Adrenal gland (tissue), 12 donors: ENCODE data around the gene DDX21. TPM values are rescaled to one million over a fixed set of nuclear protein-coding genes. Genes with fewer than 3 reads are reported as not detected.
"Not testable (repeated sequence)": the region's sequence is repeated elsewhere in the genome, so short reads cannot be mapped to it uniquely, and the experiment has no call there.

Experiments used
- DNase-seq, 7 donors: peaks; one replicate each; pipeline ENCODE4 v3.0.0-alpha.2; 2019 to 2020
- H3K27ac ChIP-seq, 5 donors: fragments of 200-600 bp; sonication (generic) in 4 of 5; 1 replicate in 3 of 5; 2 replicates in 2 of 5; pipeline versions ENCODE4 v1.5.1 to v1.8.0; 2016 to 2020; ENCODE audit warnings: mild to moderate bottlenecking in 1 of 5
- H3K27me3 ChIP-seq: fragments of 200-600 bp; 2 replicates; pipeline ENCODE4 v1.8.0; 2021
- H3K36me3 ChIP-seq, 2 donors: fragments of 200-600 bp; replicated peaks in 1 of 2; 1 replicate in 1 of 2; 2 replicates in 1 of 2; pipeline versions ENCODE4 v1.5.1 to v1.8.0; 2018 to 2022
- H3K4me1 ChIP-seq, 2 donors: fragments of 200-600 bp; replicated peaks in 1 of 2; 1 replicate in 1 of 2; 2 replicates in 1 of 2; pipeline versions ENCODE4 v1.5.1 to v1.8.0; 2018 to 2021
- H3K4me3 ChIP-seq, 4 donors: fragments of 200-600 bp; sonication (generic) in 3 of 4; one replicate each; pipeline ENCODE4 v1.5.1; 2016 to 2018
- H3K9me3 ChIP-seq, 3 donors: fragments of 200-600 bp; sonication (generic) in 1 of 3; replicated peaks in 1 of 3; 1 replicate in 2 of 3; 2 replicates in 1 of 3; pipeline versions ENCODE4 v1.5.1 to v1.8.0; 2016 to 2021
- CTCF ChIP-seq, 6 experiments: fragments of 450-650 bp in 4 of 6; fragments of 200-600 bp in 2 of 6; sonication (generic) in 1 of 6; IDR thresholded peaks; 1 replicate in 5 of 6; 2 replicates in 1 of 6; pipeline versions ENCODE4 v1.5.1 to v1.8.0; 2016 to 2021; ENCODE audit warnings: antibody characterized with exemption in 6 of 6, mild to moderate bottlenecking in 2 of 6, moderate library complexity in 1 of 6
- POLR2A ChIP-seq, 2 donors: fragments of 450-650 bp; IDR thresholded peaks; one replicate each; pipeline ENCODE4 v1.6.1; 2017; ENCODE audit warnings: antibody characterized with exemption in 2 of 2, mild to moderate bottlenecking in 2 of 2, moderate library complexity in 1 of 2
- WGBS, 4 donors: extraction: QIAGEN DNeasy Blood & Tissue Kit in 2 of 4; methylation state at CpG; one replicate each; pipeline versions ENCODE4 v1.1.5 to v1.1.7; 2013 to 2017; 5-methylcytosine and 5-hydroxymethylcytosine counted together
- intact Hi-C, 2 donors: fragments of 100-400 bp; cut with DNase I; formaldehyde crosslinking; loops; one replicate each; pipeline versions ENCODE4 v1.14.1 to v1.15.0; 2022 to 2023
- polyA plus RNA-seq, 3 donors: library from polyadenylated mRNA; stranded (reverse); fragments of 200-250 nt in 2 of 3; fragments of 350-450 nt in 1 of 3; fragmentation: Illumina TruSeq in 1 of 3; extraction: RNeasy Lipid Tissue Mini Kit (QIAGEN cat#74804) in 1 of 3; gene quantifications; one replicate each; pipeline ENCODE4 v1.2.3, GENCODE V29; 2013 to 2014
- total RNA-seq, 9 donors: library from RNA; depleted of rRNA in 4 of 9; stranded (reverse); fragments of >200 nt in 4 of 9; fragments of 120-200 nt in 1 of 9; fragmentation: NEBNext Ultra II Directional in 1 of 9; extraction: Animal tissue kit (Norgen Biotek cat#: 25700) in 1 of 9; gene quantifications; one replicate each; pipeline versions ENCODE4 v1.1.0 to v1.2.4, GENCODE V29; 2013 to 2023
- donor health status: healthy with polysubstance abuse.
- donor health status: Bipolar disorder and iron deficiency.
- donor health status: DM: yes; HTN: yes; CAD: no.
- donor health status: DM: no; HTN: no; CAD: no.
- donor health status: DM: no; HTN: no; CAD: no.
- donor health status: DM: yes; HTN: yes; CAD: no.

DDX21 gene
- total and polyA plus RNA-seq, 12 donors: 14.2 to 89.0 (median 40.0) TPM

- Histone ChIP-seq H3K27me3 (no peaks in the 10 kb centered on the region), H3K9me3 (no peaks in the 10 kb centered on the region), H3K4me1 (no peaks in the 10 kb centered on the region), H3K36me3 (peaks cover 0 to 56% of the 10 kb centered on the region in 2 donors), H3K4me3 (no peak overlapping the region), H3K27ac (no peak overlapping the region)
- intact Hi-C loops: no loop called here
- no peak for TF ChIP-seq POLR2A (IDR thresholded peaks at IDR 0.05)
- TF ChIP-seq CTCF (IDR thresholded peaks at IDR 0.05): no peak
- no peak for DNase-seq
Observed at GRCh38 chr10:68934994-68935393, 21.0 kb upstream of the DDX21 start.

DNA sequence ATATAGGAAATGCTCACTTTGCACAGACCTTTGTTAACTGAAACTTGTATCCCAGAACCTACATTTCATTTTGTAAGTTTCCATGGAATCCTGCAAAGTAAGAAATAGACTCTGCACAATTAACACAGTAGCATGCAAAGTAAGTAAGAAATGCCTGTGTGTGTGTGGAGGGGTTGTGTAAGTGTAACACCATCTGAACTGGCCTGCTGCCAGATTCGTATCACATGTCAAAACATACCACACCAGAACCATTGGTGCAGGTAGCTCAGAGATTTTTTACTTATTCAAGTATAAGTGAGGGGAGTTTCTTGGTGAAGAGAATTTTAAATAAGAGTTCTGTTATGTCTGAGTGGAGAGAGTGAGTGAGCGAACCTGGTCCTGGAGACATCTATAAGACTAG lies 17.9 kb upstream of the DDX21 start:
- no peaks in the 10 kb centered on the region for H3K27me3 ChIP-seq
- H3K36me3 ChIP-seq: peaks cover 0 to 57% of the 10 kb centered on the region in 2 donors
- H3K27ac ChIP-seq: no peak overlapping the region
- 63 to 71% (median 67%) methylated on average over 2 of the region's 2 CpGs for WGBS, 4 donors
- H3K4me3 ChIP-seq: no peak overlapping the region
- TF ChIP-seq POLR2A (IDR thresholded peaks at IDR 0.05) (no peak), CTCF (IDR thresholded peaks at IDR 0.05) (no peak)
- no peaks in the 10 kb centered on the region for H3K4me1 ChIP-seq
- intact Hi-C loops: no loop called here
- peak in 2 of 7 donors; percentile 29 to 45 for DNase-seq
- no peaks in the 10 kb centered on the region for H3K9me3 ChIP-seq

GRCh38 chr10:68938884-68939283 lies 17.1 kb upstream of the DDX21 start:
- H3K36me3 ChIP-seq: peaks cover 0 to 61% of the 10 kb centered on the region in 2 donors
- no peaks in the 10 kb centered on the region for H3K27me3 ChIP-seq
- WGBS, 4 donors: 90 to 96% (median 94%) methylated on average over 2 of the region's 2 CpGs
- no peak for DNase-seq
- intact Hi-C loops: no loop called here
- H3K27ac ChIP-seq: no peak overlapping the region
- no peak for TF ChIP-seq POLR2A (IDR thresholded peaks at IDR 0.05)
- TF ChIP-seq CTCF (IDR thresholded peaks at IDR 0.05): no peak
- no peaks in the 10 kb centered on the region for H3K4me1 ChIP-seq
- H3K9me3 ChIP-seq: no peaks in the 10 kb centered on the region
- no peak overlapping the region for H3K4me3 ChIP-seq

DNA sequence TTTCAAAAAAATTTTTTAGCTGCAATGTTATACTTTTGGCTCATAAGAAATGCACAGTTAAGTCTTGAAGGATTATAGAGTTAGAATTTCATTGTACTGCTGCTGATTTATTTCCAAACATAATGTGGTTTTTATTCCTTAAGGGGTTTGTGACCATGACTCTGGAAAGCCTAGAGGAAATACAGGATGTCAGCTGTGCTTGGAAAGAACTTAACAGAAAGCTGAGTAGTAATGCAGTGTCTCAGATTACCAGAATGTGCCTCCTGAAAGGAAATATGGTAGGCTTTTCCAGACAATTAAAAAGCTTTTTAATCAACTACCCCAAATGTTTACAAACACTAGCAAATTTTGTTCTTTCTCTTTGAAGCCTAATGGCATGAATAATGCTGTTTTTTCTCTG lies 15.1 kb upstream of the DDX21 start:
- H3K27me3 ChIP-seq, H3K9me3 ChIP-seq, H3K27ac ChIP-seq, H3K4me3 ChIP-seq, H3K4me1 ChIP-seq, intact Hi-C loops, DNase-seq: not testable (repeated sequence)
- H3K36me3 ChIP-seq: peaks cover 0 to 67% of the 10 kb centered on the region in 2 donors

DNA sequence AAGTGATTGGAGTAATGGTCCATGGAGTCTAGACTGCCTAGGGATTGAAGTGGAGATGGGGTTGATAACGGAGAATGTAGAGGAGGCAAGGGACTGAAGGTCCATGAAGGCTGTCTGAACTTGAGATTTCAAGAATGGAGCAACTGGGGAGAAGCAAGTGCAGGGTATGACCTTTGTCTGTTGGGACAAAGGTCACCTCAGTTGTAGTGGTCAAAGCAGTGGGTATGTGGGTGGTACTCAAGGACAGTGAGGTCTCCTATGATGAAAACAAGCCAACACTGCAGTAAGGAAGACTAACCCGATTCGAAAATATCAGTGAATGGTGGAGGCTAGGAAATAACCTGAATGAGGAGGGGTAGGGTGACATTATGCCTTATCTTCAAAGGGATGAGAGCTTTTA lies 5.4 kb upstream of the DDX21 start:
- H3K4me1 ChIP-seq: peaks cover 0 to 7% of the 10 kb centered on the region in 2 donors
- WGBS, 4 donors: 92 to 98% (median 96%) methylated on average over 3 of the region's 3 CpGs
- H3K9me3 ChIP-seq: no peaks in the 10 kb centered on the region
- H3K36me3 ChIP-seq: peaks cover 0 to 46% of the 10 kb centered on the region in 2 donors
- no peak for DNase-seq
- intact Hi-C loops: no loop called here
- no peaks in the 10 kb centered on the region for H3K27me3 ChIP-seq
- no peak overlapping the region for H3K4me3 ChIP-seq
- TF ChIP-seq CTCF (IDR thresholded peaks at IDR 0.05): no peak
- TF ChIP-seq POLR2A (IDR thresholded peaks at IDR 0.05): no peak
- H3K27ac ChIP-seq: no peak overlapping the region
